Caco-2 (cell line): ENCODE measurements around the gene RNASEH1. TPM values are rescaled to one million over a fixed set of nuclear protein-coding genes. Genes with fewer than 3 reads are reported as not detected.

Experiments
- BruUV-seq: library from RNA; stranded (reverse); fragments of 400-500 nt; replicated peaks from 2 replicates; lab custom pipeline; 2021; lab: Mats Ljungman, UMichigan
- CTCF ChIA-PET: fragments of 300-600 bp; sonication (Branson Sonifier 250); formaldehyde crosslinking; loops from one replicate; lab custom pipeline; 2022; ENCODE audit warnings: antibody characterized with exemption; lab: Charles Lee
- POLR2A ChIA-PET: fragments of 300-600 bp; sonication (Branson Sonifier 250); formaldehyde crosslinking; loops from one replicate; lab custom pipeline; 2022; ENCODE audit warnings: antibody characterized with exemption; lab: Charles Lee
- DNase-seq, 2 experiments: peaks; one replicate each; pipeline versions ENCODE4 v3.0.0 to v3.0.0-alpha.2; 2020 to 2022
- H3K27me3 ChIP-seq: replicated peaks from 2 replicates; pipeline ENCODE4 v1.6.0; 2011; ENCODE audit warnings: low read length; ENCODE audit not compliant: control insufficient read depth, insufficient read depth
- H3K36me3 ChIP-seq: 2 replicates; pipeline ENCODE4 v1.5.1; 2011; ENCODE audit warnings: low read length; ENCODE audit not compliant: control insufficient read depth, insufficient read depth
- H3K4me1 ChIP-seq: fragments of 250-450 bp; sonication (Bioruptor Pico); 2 replicates; pipeline ENCODE4 v1.5.1; 2020; ENCODE audit warnings: mild to moderate bottlenecking
- H3K4me3 ChIP-seq: 2 replicates; pipeline ENCODE4 v1.5.1; 2011; ENCODE audit warnings: low read depth, mild to moderate bottlenecking, control low read depth, low read length
- H3K9me3 ChIP-seq: fragments of 250-450 bp; sonication (Bioruptor Pico); 2 replicates; pipeline ENCODE4 v1.5.1; 2020; ENCODE audit warnings: mild to moderate bottlenecking, moderate library complexity
- H3K27ac Mint-ChIP-seq: one replicate; pipeline ENCODE4 v1.8.0; 2022; ENCODE audit warnings: mixed read lengths; ENCODE audit not compliant: unreplicated experiment
- H3K27me3 Mint-ChIP-seq: one replicate; pipeline ENCODE4 v1.8.0; 2022; ENCODE audit warnings: mixed read lengths; ENCODE audit not compliant: insufficient read depth, unreplicated experiment
- H3K36me3 Mint-ChIP-seq: one replicate; pipeline ENCODE4 v1.8.0; 2022; ENCODE audit warnings: mild to moderate bottlenecking, mixed read lengths; ENCODE audit not compliant: insufficient read depth, unreplicated experiment
- H3K4me1 Mint-ChIP-seq: one replicate; pipeline ENCODE4 v1.8.0; 2022; ENCODE audit warnings: low read depth, mixed read lengths; ENCODE audit not compliant: unreplicated experiment
- H3K4me3 Mint-ChIP-seq: one replicate; pipeline ENCODE4 v1.8.0; 2022; ENCODE audit warnings: mild to moderate bottlenecking, moderate library complexity, mixed read lengths; ENCODE audit not compliant: unreplicated experiment
- H3K9me3 Mint-ChIP-seq: one replicate; pipeline ENCODE4 v1.8.0; 2022; ENCODE audit warnings: mixed read lengths; ENCODE audit not compliant: unreplicated experiment
- CTCF ChIP-seq, 2 experiments: fragments of 200-600 bp in 1 of 2; IDR thresholded peaks; 1 replicate in 1 of 2; 2 replicates in 1 of 2; pipeline versions ENCODE4 v1.5.1 to v1.8.0; 2011 to 2022; ENCODE audit warnings: antibody characterized with exemption in 1 of 2, control low read depth in 1 of 2, inconsistent platforms in 1 of 2, low read depth in 1 of 2, low read length in 1 of 2, mild to moderate bottlenecking in 1 of 2, moderate library complexity in 1 of 2; ENCODE audit not compliant: insufficient read depth in 1 of 2, severe bottlenecking in 1 of 2, unreplicated experiment in 1 of 2
- intact Hi-C: fragments of 100-400 bp; cut with micrococcal nuclease; formaldehyde crosslinking; loops from one replicate; pipeline ENCODE4 v1.10.0; 2022; ENCODE audit not compliant: unreplicated experiment
- total RNA-seq: library from RNA; stranded (reverse); gene quantifications from 2 replicates; pipeline ENCODE4 v1.2.3, GENCODE V29; 2022

RNASEH1 gene
- total RNA-seq, 1 experiment from 2014 or later: 47.1 TPM

DNA sequence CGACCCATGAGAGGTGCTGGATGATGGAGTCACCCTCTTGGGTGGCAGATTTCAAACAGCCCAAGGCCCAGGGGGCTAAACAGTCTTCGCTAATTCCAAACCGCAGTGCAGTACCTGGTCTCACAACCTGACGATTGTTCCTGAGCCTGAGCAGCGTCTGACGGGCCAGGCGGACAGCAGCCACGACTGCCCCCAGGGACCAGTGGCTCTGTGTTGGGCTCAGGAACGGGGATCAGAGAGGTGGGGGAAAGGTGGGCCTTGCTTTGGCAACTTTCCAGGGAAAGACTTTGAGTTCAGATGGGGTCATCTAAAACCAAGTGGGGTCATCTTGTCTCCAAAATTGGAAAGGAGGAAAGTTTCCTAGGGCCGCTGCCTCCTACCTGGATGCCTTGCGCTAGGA, 37.3 kb upstream of the RNASEH1 start:
- POLR2A ChIA-PET: no interaction called here
- TF ChIP-seq CTCF (IDR thresholded peaks at IDR 0.05; ENCODE audit: insufficient read depth in 1 of 2, low read depth in 1 of 2, low read length in 1 of 2, severe bottlenecking in 1 of 2, unreplicated experiment in 1 of 2): no peak
- peaks cover 10% of the 10 kb centered on the region for H3K36me3 Mint-ChIP-seq
- H3K27me3 Mint-ChIP-seq: no peaks in the 10 kb centered on the region
- no peak overlapping the region for H3K27ac Mint-ChIP-seq
- no TSS peak for BruUV-seq
- intact Hi-C loops: no loop called here
- H3K4me3 Mint-ChIP-seq: no peak overlapping the region
- H3K9me3 ChIP-seq: no peaks in the 10 kb centered on the region
- H3K4me3 ChIP-seq: no peak overlapping the region
- CTCF ChIA-PET: no interaction called here
- no peak for DNase-seq
- H3K4me1 Mint-ChIP-seq: no peaks in the 10 kb centered on the region
- H3K36me3 ChIP-seq: no peaks in the 10 kb centered on the region
- H3K4me1 ChIP-seq: no peaks in the 10 kb centered on the region
- H3K9me3 Mint-ChIP-seq: no peaks in the 10 kb centered on the region
- no peaks in the 10 kb centered on the region for H3K27me3 ChIP-seq

DNA sequence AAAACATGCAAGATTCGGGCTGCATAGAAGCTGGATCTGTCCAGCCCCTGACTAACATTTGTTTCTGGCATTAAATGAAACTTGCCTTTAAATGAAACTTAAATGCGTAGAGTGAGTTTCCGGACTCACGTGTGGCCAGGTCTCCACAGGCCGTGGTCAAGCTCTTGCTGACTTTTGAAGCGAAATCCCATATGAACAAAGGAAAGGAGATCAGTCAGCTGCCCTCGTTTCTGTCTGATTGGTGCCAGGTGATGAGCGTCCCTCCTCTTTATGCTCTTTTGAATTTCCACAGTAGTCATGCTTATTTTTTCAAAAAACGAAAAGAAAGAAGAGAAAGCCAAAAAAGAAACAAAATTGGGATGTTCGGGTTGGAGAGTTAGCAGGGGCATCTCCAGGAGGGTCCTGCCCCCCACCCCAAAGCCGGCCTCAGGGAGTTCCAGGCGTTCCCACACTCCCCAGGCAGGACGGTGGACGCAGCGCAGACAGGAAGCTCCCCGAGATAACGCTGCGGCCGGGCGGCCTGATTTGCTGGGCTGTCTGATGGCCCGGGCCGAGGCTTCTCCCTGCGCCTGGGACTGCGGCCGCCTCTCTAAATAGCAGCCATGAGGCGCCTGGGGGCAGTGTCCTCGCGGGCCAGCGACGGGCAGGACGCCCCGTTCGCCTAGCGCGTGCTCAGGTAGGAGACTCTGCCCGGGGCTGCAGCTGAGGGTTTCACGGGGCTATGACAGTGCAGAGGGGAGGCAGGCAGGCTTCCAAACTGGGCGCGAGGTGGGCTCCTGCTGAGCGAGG, 36.6 kb upstream of the RNASEH1 start, which contains the start of gene COLEC11:
Gene COLEC11 (plus strand): TSS at position 620 of the 789 bp plus-strand sequence. CDS start 9,229 bp downstream, outside the sequence.
- H3K4me1 ChIP-seq: no peaks in the 10 kb centered on the region
- Mint-ChIP-seq H3K9me3 (no peaks in the 10 kb centered on the region), H3K4me1 (no peaks in the 10 kb centered on the region), H3K36me3 (peaks cover 10% of the 10 kb centered on the region), H3K4me3 (no peak within 1 kb of the TSS), H3K27ac (no peak within 1 kb of the TSS), H3K27me3 (no peaks in the 10 kb centered on the region)
- no peaks in the 10 kb centered on the region for H3K9me3 ChIP-seq
- CTCF ChIA-PET: no interaction called here
- BruUV-seq: no TSS peak
- POLR2A ChIA-PET: no interaction called here
- no peaks in the 10 kb centered on the region for H3K36me3 ChIP-seq
- no peak for DNase-seq
- intact Hi-C loops: no loop called here
- H3K4me3 ChIP-seq: no peak within 1 kb of the TSS
- no peaks in the 10 kb centered on the region for H3K27me3 ChIP-seq
- no peak for TF ChIP-seq CTCF (IDR thresholded peaks at IDR 0.05; ENCODE audit: insufficient read depth in 1 of 2, low read depth in 1 of 2, low read length in 1 of 2, severe bottlenecking in 1 of 2, unreplicated experiment in 1 of 2)

- H3K9me3 Mint-ChIP-seq: no peaks in the 10 kb centered on the region
- peaks cover 25% of the 10 kb centered on the region for H3K36me3 Mint-ChIP-seq
- H3K27me3 ChIP-seq: no peaks in the 10 kb centered on the region
- no peaks in the 10 kb centered on the region for H3K36me3 ChIP-seq
- H3K27me3 Mint-ChIP-seq: no peaks in the 10 kb centered on the region
- H3K4me3 ChIP-seq: no peak overlapping the region
- no TSS peak for BruUV-seq
- peaks cover 10% of the 10 kb centered on the region for H3K4me1 ChIP-seq
- H3K9me3 ChIP-seq: no peaks in the 10 kb centered on the region
- TF ChIP-seq CTCF (IDR thresholded peaks at IDR 0.05; ENCODE audit: insufficient read depth in 1 of 2, low read depth in 1 of 2, low read length in 1 of 2, severe bottlenecking in 1 of 2, unreplicated experiment in 1 of 2): no peak
- no peak overlapping the region for H3K4me3 Mint-ChIP-seq
- no peak for DNase-seq
- intact Hi-C loops: no loop called here
- CTCF ChIA-PET: no interaction called here
- POLR2A ChIA-PET: no interaction called here
- H3K27ac Mint-ChIP-seq: no peak overlapping the region
- H3K4me1 Mint-ChIP-seq: no peaks in the 10 kb centered on the region
These were observed 31.0 kb upstream of the RNASEH1 start for GRCh38 chr2:3589086-3589485.
